ENCODE results near the gene CNFN.

CNFN gene

GRCh38 chr19:42368360-42368759 lies 21.7 kb downstream of the CNFN start:
- no peaks in the 10 kb centered on the region for H3K27me3 ChIP-seq (ENCODE audit: low read depth, low read length)
- no peak for TF ChIP-seq EZH2phosphoT487 (IDR thresholded peaks at IDR 0.05; ENCODE audit: low read depth)
- no peak for TF ChIP-seq CTCF (IDR thresholded peaks at IDR 0.05; ENCODE audit: low read depth, low read length)
- H3K4me2 ChIP-seq (ENCODE audit: low read length) = no peak overlapping the region
- no peak overlapping the region for H2AFZ ChIP-seq (ENCODE audit: low read depth, low read length)
- H3K4me3 ChIP-seq (ENCODE audit: low read length) = no peak overlapping the region
- peaks cover 25% of the 10 kb centered on the region for H3K4me1 ChIP-seq (ENCODE audit: low read length)
- H3K36me3 ChIP-seq (replicated peaks; ENCODE audit: low read depth, low read length) = peaks cover 21% of the 10 kb centered on the region
- no peak overlapping the region for H3K27ac ChIP-seq (ENCODE audit: low read length)
- no peaks in the 10 kb centered on the region for H4K20me1 ChIP-seq (ENCODE audit: insufficient read depth, low read length)
- H3K9me3 ChIP-seq (ENCODE audit: insufficient read depth, low read length) = 0 out of 2 replicates have a peak, but pooled peaks cover 8% of the 10 kb centered on the region
- no peaks in the 10 kb centered on the region for H3K79me2 ChIP-seq (ENCODE audit: low read length)
- H3K9ac ChIP-seq (ENCODE audit: low read length) = no peak overlapping the region

- H3K4me1 ChIP-seq (ENCODE audit: low read length) = peaks cover 26% of the 10 kb centered on the region
- no peaks in the 10 kb centered on the region for H4K20me1 ChIP-seq (ENCODE audit: insufficient read depth, low read length)
- H3K36me3 ChIP-seq (replicated peaks; ENCODE audit: low read depth, low read length) = peaks cover 24% of the 10 kb centered on the region
- H3K9ac ChIP-seq (ENCODE audit: low read length) = no peak overlapping the region
- TF ChIP-seq CTCF (IDR thresholded peaks at IDR 0.05; ENCODE audit: low read depth, low read length) (no peak), EZH2phosphoT487 (IDR thresholded peaks at IDR 0.05; ENCODE audit: low read depth) (no peak)
- H3K4me3 ChIP-seq (ENCODE audit: low read length) = no peak overlapping the region
- no peak overlapping the region for H3K27ac ChIP-seq (ENCODE audit: low read length)
- no peak overlapping the region for H3K4me2 ChIP-seq (ENCODE audit: low read length)
- H2AFZ ChIP-seq (ENCODE audit: low read depth, low read length) = no peak overlapping the region
- 0 out of 2 replicates have a peak, but pooled peaks cover 8% of the 10 kb centered on the region for H3K9me3 ChIP-seq (ENCODE audit: insufficient read depth, low read length)
- no peaks in the 10 kb centered on the region for H3K27me3 ChIP-seq (ENCODE audit: low read depth, low read length)
- H3K79me2 ChIP-seq (ENCODE audit: low read length) = no peaks in the 10 kb centered on the region
These were observed 22.2 kb downstream of the CNFN start for GRCh38 chr19:42367929-42368328.

DNA sequence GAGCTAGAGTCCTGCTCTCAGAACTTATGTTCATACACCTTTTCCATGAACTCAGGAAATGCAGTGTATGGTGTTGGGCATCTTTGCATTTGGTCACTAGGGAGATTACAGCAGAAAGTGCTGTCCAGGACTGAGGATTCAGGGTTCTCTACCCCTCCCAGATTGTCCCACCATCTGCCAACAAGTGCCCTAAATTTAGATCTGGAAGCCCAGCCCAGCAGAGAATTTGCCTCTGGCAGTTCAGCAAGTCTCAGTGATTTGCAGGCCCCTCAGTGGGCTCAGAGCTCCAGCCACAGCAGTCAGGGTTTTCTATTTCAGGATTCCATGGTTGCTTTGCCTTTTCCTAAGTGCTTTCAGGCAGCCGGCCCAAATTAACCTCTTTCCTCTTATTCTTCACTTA lies 23.4 kb downstream of the CNFN start:
- Histone ChIP-seq H3K9me3 (ENCODE audit: insufficient read depth, low read length) (0 out of 2 replicates have a peak, but pooled peaks cover 8% of the 10 kb centered on the region), H3K27ac (ENCODE audit: low read length) (no peak overlapping the region), H3K4me1 (ENCODE audit: low read length) (peaks cover 17% of the 10 kb centered on the region), H3K4me2 (ENCODE audit: low read length) (no peak overlapping the region), H4K20me1 (ENCODE audit: insufficient read depth, low read length) (no peaks in the 10 kb centered on the region), H3K4me3 (ENCODE audit: low read length) (no peak overlapping the region), H2AFZ (ENCODE audit: low read depth, low read length) (no peak overlapping the region), H3K27me3 (ENCODE audit: low read depth, low read length) (no peaks in the 10 kb centered on the region), H3K36me3 (replicated peaks; ENCODE audit: low read depth, low read length) (peaks cover 25% of the 10 kb centered on the region), H3K9ac (ENCODE audit: low read length) (no peak overlapping the region), H3K79me2 (ENCODE audit: low read length) (no peaks in the 10 kb centered on the region)
- TF ChIP-seq CTCF (IDR thresholded peaks at IDR 0.05; ENCODE audit: low read depth, low read length) = no peak
- TF ChIP-seq EZH2phosphoT487 (IDR thresholded peaks at IDR 0.05; ENCODE audit: low read depth) = no peak

- Histone ChIP-seq H3K27me3 (ENCODE audit: low read depth, low read length) (no peaks in the 10 kb centered on the region), H3K4me2 (ENCODE audit: low read length) (peak overlapping the region; percentile 18; the same call in 1 of the 2 replicates), H3K27ac (ENCODE audit: low read length) (peak overlapping the region; percentile 22; the same call in 1 of the 2 replicates), H3K79me2 (ENCODE audit: low read length) (no peaks in the 10 kb centered on the region), H4K20me1 (ENCODE audit: insufficient read depth, low read length) (no peaks in the 10 kb centered on the region), H3K9me3 (ENCODE audit: insufficient read depth, low read length) (0 out of 2 replicates have a peak, but pooled peaks cover 8% of the 10 kb centered on the region), H3K36me3 (replicated peaks; ENCODE audit: low read depth, low read length) (peaks cover 19% of the 10 kb centered on the region), H3K9ac (ENCODE audit: low read length) (no peak overlapping the region), H3K4me1 (ENCODE audit: low read length) (peaks cover 15% of the 10 kb centered on the region), H3K4me3 (ENCODE audit: low read length) (no peak overlapping the region), H2AFZ (ENCODE audit: low read depth, low read length) (no peak overlapping the region)
- TF ChIP-seq CTCF (IDR thresholded peaks at IDR 0.05; ENCODE audit: low read depth, low read length) = no peak
- TF ChIP-seq EZH2phosphoT487 (IDR thresholded peaks at IDR 0.05; ENCODE audit: low read depth) = no peak
These were observed 26.3 kb downstream of the CNFN start for GRCh38 chr19:42363614-42364346.

All from OCI-LY3 (cell line).